HG02623 (cell line): Measurements from ENCODE around the gene APOL3.
"Not testable (repeated sequence)": the region's sequence is repeated elsewhere in the genome, so short reads cannot be mapped to it uniquely, and the experiment has no call there.

Source experiments
- ATAC-seq: cut with Tn5 transposase; IDR thresholded peaks from one replicate; pipeline ENCODE4 v1.9.1; 2021; ENCODE audit warnings: moderate library complexity; ENCODE audit not compliant: unreplicated experiment

APOL3 gene

DNA sequence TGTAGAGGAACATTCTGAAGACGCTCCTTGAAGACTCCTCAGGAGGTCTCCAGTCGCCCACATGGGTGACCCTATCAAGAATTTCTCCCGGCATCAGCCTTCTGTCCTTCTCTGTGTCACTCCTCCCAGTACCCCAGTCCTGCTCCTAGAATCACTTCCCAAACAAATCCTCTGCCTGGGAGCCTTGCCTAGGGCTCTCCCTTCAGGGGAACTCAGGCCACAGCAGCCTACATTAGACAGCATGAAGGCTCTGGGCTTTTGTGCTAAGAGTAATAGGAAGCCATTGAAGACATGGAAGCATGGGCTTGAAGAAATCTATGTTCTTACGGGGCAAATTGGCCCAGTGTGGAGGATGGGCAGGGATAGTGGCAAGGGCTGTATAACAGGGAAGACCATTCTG is 21.8 kb downstream of the APOL3 start:
- ATAC-seq = not testable (repeated sequence)

DNA sequence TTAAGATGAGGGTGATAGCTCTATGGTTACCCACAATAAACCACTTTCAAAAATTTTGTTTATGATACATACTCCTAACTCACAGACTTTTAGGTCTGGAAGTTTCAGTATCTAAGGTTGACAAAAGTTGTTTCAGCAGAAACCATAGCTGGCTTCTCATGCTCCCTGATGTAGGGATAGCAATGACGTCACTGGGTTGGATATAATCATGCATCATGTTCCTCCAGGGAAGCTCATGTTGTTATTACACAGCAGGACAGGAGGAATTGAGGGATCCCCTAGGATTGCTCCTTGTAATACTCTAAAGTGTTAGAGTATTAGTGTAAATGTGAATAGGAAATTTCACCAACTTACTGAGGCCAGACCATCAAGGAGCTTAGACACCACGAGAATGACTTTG is 23.6 kb downstream of the APOL3 start:
- no peak for ATAC-seq

DNA sequence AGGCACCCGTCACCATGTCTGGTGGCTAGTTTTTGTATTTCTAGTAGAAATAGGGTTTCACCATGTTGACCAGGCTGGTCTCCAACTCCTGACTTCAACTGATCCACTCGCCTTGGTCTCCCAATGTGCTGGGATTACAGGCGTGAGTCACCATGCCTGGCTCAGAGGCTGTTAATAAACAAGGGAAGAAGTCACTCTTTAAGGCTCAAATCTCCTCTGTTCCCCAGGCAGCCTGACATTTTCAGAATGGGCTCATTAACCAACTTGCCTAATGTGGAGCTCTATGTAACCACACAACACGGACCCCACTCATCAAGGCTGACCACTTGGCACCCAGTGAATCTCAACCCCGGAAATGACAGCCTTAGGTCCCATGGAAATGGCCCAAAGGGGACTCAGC is 24.1 kb downstream of the APOL3 start:
- no peak for ATAC-seq

DNA sequence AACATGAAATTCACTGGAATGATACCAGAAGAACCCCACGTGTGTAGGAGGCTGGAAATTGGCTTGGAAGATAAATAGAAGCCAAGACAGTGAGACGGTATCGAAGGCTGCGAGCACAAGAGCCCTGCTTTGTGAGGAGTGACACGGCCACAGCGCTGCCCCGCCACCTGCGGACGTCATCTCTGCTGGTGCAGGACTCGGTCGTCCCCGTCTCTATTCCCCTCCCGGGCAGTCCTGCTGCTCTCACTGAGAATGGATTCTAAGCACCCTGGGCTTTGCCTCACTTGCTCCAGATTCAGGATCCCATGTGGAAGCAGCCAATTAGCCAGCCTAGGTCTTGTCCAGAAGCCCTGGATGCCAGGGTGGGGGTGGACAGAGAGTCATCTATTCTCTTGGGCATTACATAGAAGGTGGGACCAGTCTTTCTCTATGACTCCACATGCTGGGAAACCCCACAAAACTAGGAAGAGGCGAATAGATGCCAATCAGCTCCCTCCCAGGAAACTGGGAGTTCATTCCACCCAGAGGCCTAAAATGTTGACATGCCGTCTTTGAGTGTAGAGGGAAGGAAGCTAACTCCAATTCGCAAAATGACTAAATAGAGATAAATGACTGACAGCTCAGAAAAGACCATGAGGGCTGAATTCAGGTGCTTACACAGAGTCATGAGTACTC is 25.1 kb downstream of the APOL3 start:
- ATAC-seq = no peak

DNA sequence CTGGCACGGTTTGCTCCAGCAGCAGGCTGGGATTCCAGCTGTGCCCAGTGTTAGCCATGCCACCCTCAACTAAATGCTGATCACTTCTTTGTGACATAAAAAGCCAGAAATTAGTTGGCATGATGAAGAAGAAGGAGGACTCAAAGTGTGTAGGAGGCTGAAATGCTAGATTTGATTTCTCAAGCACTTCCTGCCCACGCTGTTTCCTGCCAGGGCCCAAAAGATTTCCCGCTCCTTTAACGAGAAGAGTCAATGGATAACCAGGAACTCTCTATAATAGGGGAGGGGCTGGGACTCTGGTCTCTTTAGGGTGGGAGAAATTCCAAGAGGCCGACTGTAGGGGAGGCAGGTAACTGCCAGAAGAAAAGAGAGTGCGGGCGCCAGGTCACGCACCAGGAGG is 26.4 kb downstream of the APOL3 start:
- ATAC-seq = no peak

DNA sequence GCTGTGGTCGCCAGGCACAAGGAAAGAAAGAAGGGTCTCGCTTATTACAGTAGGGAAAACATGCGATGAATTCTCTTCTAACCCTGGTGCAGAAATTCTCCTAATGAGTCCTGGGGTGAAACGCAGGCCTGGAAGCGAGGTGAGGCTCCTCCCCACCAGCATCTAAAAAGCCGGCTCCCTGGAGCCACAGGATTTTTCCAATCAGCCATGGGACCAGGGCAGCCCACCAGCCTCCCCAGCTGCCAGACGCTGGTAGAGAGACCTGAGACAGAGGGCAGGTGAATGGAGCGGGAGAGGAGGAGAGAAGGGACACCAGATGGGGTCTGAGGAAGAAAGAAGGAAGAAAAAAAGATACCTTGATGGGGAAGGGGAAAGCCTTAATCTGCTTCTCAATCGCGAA is 28.6 kb downstream of the APOL3 start:
- no peak for ATAC-seq

DNA sequence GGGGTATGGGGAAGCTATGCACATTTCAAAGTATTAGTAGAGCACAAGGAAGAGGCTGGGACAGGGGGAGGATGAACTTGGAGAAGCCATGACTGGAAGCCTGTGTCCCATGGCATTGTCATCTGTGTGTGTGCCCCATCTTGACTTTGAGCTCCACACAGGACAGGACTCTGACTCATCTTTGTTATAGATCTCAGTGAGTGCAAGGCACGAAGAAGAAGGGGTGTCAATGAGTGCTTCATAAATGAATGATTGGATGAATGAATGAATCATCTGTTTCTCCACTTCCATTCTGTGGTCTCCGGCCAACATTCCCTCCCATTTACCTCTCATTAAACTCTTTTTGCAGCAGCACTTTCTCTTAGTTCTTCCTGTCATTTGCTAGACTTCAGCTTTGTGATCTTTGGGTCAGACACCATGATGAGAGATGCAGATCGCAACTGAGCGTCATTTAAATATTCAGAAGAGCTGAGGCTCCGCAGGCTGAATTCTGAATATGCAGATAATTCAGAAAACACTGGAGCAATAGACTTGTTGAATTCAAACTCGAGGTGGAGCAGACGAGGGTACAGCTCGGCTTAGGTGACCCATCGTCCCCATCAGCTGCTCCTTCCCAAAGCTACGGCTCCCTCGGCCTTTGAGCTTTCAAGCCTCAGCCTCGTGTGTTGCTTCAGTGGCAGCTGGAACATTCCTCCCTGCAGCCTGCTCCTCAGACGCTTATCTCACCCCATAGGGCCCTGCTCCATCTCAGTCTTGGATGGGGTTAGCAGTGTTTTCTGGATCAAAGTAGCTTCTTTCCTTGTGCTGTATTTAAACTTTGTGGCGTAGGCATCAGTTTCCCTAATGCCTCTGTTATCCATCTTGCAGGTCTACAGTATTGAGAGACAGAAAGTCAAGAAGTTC is 30.8 kb downstream of the APOL3 start:
- ATAC-seq = no peak

DNA sequence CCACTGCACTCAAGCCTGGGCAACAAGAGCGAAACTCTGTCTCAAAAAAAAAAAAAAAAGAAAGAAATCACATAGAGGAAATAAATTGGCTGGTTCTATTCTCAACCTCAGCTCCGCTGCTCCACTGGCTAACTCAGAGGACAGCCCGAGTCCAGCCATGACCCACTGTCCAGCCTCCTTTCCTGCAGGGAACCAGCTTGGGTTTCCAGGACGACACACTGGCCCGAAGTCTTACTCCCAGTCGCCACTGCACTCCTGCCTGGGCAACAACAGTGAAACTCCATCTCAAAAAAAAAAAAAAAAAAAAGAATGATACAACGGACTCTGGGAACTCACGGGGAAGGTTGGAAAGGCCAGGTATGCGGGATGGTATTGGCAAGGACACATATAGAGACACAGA is 31.5 kb downstream of the APOL3 start:
- ATAC-seq = no peak

DNA sequence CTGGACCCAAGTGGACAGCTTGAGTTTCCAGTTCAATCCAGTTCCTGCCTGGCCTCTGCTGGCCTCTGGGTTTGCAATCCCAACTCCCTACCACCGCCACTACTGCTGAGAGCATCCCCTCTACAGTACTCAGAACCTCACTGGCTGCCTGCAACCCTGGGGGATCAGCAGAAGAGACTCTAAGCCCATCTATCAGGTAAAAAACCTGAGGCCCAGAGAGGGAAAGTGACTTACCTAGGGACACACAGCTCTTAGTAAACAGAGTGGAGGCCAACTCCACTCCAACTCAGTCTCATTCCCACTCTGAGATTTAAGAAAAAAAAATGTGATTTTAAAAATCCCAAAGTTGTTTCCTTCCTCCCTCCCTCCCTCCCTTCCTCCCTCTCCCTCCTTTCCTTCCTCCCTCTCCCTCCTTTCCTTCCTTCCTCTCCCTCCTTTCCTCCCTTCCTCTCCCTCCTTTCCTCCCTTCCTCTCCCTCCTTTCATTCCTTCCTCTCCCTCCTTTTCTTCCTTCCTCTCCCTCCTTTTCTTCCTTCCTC is 34.5 kb downstream of the APOL3 start:
- ATAC-seq = no peak

DNA sequence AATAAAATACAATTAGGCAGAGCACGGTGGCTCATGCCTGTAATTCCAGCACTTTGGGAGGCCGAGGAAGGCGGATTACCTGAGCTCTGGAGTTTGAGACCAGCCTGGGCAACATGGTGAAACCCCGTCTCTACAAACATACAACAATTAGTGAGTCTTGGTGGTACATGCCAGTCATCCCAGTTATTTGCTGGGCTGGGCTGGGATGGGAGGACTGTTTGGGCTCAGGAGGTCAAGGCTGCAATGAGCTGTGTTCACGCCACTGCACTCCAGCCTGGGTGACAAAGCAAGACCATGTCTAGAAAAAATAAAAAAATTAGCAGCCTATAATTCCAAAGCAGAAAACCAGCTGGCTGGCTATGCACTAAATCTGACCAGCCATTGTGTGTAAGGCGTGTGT is 35.1 kb downstream of the APOL3 start:
- ATAC-seq = no peak

DNA sequence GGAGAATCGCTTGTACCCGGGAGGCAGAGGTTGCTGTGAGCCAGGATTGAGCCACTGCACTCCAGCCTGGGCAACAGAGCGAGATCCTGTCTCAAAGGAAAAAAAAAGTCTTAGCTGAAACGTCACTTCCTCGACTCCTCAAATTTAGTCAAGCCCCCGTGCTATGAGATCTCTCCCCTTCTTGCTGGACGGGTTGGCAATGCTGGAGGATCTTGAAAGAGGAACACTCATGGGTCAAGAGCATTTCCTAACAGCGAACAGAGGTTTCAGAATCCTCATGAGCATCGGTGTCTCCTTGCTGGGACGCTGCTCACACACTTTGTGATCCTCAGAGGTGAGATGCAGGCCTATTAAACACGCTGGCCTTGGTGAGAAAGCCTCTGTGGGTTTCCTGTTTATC is 35.9 kb downstream of the APOL3 start:
- ATAC-seq = no peak

DNA sequence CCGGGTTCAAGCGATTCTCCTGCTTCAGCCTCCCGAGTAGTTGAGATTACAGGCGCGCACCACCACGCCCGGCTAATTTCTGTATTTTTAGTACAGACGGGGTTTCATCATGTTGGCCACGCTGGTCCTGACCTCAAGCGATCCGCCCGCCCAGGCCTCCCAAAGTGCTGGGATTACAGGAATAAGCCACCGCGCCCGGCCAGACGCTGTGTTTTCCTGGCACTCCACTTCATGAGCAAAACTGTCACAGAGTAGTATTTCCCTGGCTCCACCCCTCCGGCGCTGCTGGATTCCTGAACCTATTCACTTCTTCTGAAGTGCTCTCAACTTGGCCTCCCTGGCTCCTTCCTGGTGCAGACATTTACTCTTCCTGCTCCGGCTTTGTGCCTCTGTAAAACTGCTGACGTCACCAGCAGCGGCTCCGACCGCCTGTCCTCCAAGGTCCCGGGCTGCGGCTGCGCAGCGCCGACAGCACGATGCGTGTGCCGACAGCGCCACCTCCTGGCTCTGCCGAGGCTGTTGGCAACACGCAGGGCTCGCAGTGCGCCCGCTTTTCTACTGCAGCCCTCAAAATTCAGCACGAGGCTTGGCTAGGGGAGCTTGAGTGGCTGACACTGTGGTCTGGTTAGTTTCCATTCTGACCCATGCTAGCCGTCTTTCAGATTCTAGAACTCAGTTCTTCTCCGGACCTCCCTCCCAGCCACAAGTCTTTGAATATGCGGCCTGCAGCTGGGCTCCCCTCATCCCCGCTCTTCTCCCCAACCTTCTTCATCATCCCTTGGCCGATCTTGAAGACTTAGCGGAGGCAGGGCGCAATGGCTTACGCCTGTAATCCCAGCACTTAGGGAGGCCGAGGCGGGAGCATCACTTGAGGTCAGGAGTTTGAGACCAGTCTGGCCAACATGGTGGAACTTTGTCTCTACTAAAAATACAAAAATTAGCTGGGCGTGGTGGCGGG is 36.6 kb downstream of the APOL3 start:
- peak; percentile 72 for ATAC-seq

DNA sequence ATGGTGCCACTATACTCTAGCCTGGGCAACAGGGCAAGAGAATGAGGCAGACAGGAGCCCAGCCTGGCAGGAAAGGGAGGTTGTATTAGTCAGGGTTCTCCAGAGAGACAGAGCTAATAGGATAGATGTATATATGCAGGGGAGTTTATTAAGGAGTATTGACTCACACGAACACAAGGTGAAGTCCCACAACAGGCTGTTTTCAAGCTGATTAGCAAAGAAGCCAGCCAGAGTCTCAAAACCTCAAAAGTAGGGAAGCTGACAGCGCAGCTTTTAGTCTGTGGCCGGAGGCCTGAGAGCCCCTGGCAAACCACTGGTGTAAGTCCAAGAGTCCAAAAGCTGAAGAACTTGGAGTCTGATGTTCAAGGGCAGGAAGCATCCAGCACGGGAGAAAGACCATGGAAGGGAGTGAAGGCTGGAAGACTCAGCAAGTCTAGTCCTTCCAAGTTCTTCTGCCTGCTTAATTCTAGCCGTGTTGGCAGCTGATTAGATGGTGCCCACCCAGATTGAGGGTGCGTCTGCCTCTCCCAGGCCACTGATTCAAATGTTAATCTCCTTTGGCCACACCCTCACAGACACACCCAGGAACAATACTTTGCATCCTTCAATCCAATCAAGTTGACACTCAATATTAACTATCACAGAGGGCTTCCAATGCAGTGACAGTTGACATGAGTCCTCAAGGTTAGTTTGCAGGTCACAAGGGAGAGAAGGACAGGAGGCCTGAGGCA is 39.8 kb downstream of the APOL3 start:
- ATAC-seq = not testable (repeated sequence)

DNA sequence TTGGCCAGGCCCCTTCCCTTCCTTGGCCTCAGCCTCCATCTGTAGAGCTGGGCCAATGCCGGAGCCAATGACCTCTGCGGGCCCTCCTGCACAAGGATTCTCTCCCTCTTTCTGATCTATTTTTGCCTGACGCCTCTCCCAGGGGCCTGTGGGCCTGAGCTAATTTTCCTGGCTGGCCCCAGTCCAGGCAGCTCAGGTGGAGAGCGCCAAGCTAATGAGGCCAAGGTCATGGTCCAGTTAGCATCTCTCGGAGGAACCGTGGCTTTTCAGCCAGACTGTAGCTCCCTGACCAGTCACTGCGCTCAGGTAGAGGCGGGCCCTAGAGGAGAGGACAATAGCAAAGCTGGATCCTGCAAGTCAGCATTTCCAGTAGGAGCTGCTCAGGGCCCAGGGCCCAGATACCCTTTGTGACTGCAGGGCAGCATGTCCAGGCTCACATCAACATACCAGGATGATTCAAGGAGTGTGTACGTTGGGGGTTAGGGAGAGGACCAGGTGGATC is 43.5 kb downstream of the APOL3 start:
- no peak for ATAC-seq

DNA sequence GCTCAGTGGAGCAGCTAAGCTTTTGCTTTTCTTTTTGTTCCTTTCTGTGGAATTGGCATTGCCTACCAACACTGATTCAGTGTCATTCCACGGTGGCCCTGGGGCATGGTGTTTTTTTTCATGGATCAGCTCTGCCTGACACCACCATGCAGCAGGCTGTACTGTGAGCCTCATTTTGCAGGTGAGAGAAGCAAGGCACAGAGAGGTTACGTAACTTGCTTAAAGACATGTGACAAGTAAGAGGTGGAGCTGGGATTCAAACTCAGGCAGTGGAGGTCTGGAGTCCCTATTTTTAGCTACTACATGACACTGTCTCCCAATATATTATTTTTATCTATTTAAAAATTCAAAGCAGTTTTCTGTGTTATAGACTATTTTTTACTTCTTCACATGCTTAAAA is 44.4 kb downstream of the APOL3 start:
- no peak for ATAC-seq

DNA sequence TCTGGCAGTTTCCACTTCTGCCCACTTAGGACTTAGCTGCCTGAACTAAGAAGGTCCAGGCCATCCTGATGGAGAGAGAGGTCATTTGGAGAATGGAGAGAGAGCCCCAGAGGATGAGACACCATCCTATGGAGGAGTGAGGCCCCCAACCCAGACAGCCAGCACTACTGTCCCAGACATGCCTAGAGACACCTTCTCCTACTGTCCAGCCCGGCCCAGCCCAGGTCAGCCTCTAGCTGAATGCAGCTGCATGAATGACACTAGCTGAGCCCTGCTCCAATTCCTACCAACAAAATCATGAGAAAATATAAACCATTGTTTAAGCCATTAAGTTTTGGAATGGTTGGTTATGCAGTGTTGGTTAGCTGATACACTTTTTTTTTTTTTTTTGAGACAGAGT is 47.4 kb downstream of the APOL3 start:
- ATAC-seq = no peak

DNA sequence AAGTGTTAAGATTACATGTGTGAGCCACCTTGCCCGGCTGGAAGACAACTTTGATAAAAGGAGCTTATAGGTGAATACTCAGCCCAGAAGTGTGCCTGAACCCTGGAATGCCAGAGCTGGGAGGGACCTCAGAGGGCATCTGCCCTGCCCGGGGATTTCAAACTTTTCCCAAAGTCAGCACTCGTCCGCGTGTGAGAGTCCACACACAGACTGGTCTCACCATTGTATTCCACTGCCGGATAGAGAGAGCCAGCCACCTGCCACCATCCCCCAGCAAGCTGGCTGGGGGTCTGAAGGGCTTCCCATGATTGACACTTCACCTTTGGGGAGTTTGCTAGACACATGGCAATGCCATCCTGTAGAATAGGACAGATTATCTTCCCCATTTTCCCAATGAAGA is 49.2 kb downstream of the APOL3 start:
- ATAC-seq = no peak

DNA sequence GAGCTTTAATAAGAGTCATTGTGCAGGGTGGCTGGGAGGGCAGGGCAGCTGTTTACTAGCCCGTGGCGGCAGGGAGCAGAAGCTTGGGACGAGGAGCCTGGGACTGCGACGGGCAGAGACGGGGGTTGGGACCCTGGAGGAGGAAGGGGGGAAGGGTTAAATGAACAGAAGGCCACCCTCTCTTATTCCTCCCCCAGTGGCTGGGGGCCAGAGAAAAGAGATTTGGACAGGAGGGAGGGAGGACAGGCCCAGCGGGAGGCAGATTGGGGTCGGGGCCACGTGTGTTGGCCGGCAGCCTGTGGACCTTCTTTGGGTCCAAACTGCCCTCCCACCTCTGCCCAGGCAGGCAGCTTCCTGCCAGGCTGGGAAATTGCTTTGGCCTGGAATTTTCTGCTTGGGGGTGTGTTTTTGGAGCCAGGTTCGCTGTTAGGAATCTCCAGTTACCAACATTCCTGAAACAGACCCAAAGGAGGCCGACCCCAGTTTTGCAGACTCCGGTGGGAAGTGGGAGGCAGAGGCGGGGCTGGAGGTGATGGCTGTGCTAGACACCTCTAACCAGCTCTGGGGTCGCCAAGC is 50.2 kb downstream of the APOL3 start:
- no peak for ATAC-seq

DNA sequence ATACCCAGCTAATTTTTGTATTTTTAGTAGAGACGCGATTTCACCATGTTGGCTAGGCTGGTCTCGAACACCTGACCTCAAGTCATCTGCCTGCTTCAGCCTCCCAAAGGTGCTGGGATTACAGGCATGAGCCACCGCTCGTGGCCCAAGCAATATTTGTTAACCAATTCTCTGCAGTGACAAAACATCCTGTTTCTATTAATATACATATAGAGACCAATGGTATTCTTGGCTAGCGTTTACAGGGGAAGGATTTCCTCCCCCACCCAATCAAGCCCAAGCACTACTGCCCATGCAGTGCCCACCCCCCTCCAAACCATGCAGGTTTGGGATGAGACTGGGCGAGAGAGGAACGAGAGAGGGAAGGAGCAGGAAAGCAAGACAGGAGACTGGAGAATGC is 53.1 kb downstream of the APOL3 start:
- no peak for ATAC-seq

DNA sequence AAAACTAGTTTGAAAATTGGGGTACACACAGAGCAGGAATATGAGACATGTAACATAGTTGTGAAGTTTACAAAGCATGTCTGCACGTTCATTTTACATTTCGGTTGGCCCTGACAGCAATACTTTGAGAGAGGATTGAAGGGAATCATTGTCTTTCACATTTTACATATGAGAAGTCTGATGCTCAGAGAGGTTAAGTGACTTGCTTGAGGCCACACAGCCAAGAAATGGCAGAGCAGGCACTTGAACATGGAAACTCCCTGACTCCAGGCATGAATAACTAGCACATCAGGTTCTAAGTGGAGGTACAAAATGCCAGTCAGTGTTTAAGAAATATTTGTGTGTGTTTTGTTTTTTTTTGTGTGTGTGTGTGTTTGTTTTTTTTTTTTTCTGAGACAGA is 53.6 kb downstream of the APOL3 start:
- no peak for ATAC-seq
